ENCODE results near the gene USP30. TPM values are rescaled to one million over a fixed set of nuclear protein-coding genes. Genes with fewer than 3 reads are reported as not detected.

USP30 gene
- total RNA-seq, 1 experiment from 2014 or later = 4.0 TPM

DNA sequence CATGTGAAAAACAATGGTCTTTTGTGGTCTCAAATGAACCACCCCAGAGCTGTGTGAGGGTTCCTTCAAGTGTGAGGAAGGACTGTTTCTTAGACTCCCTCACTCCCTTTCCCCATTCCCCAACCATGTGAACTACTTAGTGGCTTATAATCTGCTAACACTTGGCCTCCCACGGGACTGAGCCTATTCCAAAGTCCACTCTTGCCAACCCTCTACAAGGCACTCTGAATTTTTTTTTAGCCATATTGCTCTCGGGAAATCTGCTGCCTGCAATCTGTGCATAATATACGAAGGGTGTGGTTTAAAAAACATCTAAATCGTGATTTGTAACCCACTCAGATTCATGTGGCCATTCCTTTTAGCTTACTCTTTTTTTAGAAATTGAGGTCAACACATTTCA is 34.1 kb upstream of the USP30 start:
- peaks cover 26% of the 10 kb centered on the region for H3K27me3 Mint-ChIP-seq (ENCODE audit: insufficient read depth, unreplicated experiment)
- TF ChIP-seq CTCF (IDR thresholded peaks at IDR 0.05; ENCODE audit: unreplicated experiment) = no peak
- CTCF ChIA-PET = interaction anchor here (0.6 kb wide), 1 partner anchor 11 kb away, joined by 3 read pairs; no protein-coding TSS in a partner anchor
- H3K4me3 Mint-ChIP-seq (ENCODE audit: unreplicated experiment) = no peak overlapping the region
- no peak for DNase-seq (ENCODE audit: unreplicated experiment)
- no peaks in the 10 kb centered on the region for H3K36me3 Mint-ChIP-seq (ENCODE audit: insufficient read depth, unreplicated experiment)
- no peak overlapping the region for H3K27ac Mint-ChIP-seq (ENCODE audit: low read depth, unreplicated experiment)
- no peaks in the 10 kb centered on the region for H3K9me3 Mint-ChIP-seq (ENCODE audit: unreplicated experiment)
- intact Hi-C loops (cut with micrococcal nuclease) = no loop called here
- BruUV-seq (replicated peaks) = no TSS peak
- POLR2A ChIA-PET = no interaction called here
- no peaks in the 10 kb centered on the region for H3K4me1 Mint-ChIP-seq (ENCODE audit: insufficient read depth, unreplicated experiment)

DNA sequence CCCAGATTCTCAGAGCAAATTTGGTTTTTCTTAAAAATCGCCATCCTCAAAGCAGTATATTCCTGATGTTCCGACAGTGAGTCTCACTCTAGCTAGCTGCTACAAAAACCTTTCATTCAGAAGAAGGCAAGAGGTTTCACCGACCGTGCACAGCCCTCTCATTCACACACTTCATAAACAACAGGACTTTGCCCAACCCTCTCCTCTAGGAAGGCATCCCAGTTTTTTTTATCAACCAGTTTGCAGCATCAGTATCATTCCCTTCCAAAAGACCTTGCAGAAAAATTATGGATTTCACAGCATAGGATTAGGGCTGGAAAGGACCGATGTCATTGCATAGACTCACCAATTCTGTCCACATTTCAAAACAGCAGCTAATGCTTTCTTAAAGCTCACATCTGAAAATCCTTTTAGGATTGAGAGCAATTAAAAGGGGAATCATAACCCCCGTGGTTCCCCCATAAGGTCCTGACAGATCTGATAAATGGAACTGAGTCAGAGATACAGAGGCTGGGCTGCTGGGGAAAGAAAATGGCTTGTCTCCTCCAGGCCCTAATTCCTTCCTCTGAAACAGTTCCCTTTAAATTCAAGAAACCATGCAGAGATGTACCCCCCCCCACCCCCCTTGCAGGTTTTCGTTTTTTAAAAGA is 32.1 kb upstream of the USP30 start:
- Mint-ChIP-seq H3K27me3 (ENCODE audit: insufficient read depth, unreplicated experiment) (peaks cover 6% of the 10 kb centered on the region), H3K36me3 (ENCODE audit: insufficient read depth, unreplicated experiment) (no peaks in the 10 kb centered on the region), H3K27ac (ENCODE audit: low read depth, unreplicated experiment) (no peak overlapping the region), H3K4me3 (ENCODE audit: unreplicated experiment) (no peak overlapping the region), H3K9me3 (ENCODE audit: unreplicated experiment) (no peaks in the 10 kb centered on the region), H3K4me1 (ENCODE audit: insufficient read depth, unreplicated experiment) (no peaks in the 10 kb centered on the region)
- no TSS peak for BruUV-seq (replicated peaks)
- ChIA-PET POLR2A (no interaction called here), CTCF (interaction anchor here (0.6 kb wide), 1 partner anchor 414 kb away, joined by 3 read pairs; no protein-coding TSS in a partner anchor)
- no peak for TF ChIP-seq CTCF (IDR thresholded peaks at IDR 0.05; ENCODE audit: unreplicated experiment)
- DNase-seq (ENCODE audit: unreplicated experiment) = no peak
- intact Hi-C loops (cut with micrococcal nuclease) = no loop called here

GRCh38 chr12:109020796-109021380 is 31.5 kb upstream of the USP30 start, which contains the start of gene SVOP:
TSS of gene SVOP (minus strand) at chr12:109021068. CDS start at chr12:109020868, 200 bp downstream.
- no peak within 1 kb of the TSS for H3K4me3 Mint-ChIP-seq (ENCODE audit: unreplicated experiment)
- H3K9me3 Mint-ChIP-seq (ENCODE audit: unreplicated experiment) = no peaks in the 10 kb centered on the region
- no TSS peak for BruUV-seq (replicated peaks)

More at GRCh38 chr12:109020796-109021380, 31.5 kb upstream of the USP30 start, which contains the start of gene SVOP:
- POLR2A ChIA-PET = no interaction called here
- H3K36me3 Mint-ChIP-seq (ENCODE audit: insufficient read depth, unreplicated experiment) = no peaks in the 10 kb centered on the region
- DNase-seq (ENCODE audit: unreplicated experiment) = peak; percentile 70
- intact Hi-C loops (cut with micrococcal nuclease) = no loop called here
- no peak for TF ChIP-seq CTCF (IDR thresholded peaks at IDR 0.05; ENCODE audit: unreplicated experiment)
- H3K27ac Mint-ChIP-seq (ENCODE audit: low read depth, unreplicated experiment) = no peak within 1 kb of the TSS
- peaks cover under 1% of the 10 kb centered on the region for H3K27me3 Mint-ChIP-seq (ENCODE audit: insufficient read depth, unreplicated experiment)
- CTCF ChIA-PET = interaction anchor here (0.7 kb wide), 1 partner anchor 30 kb away, joined by 3 read pairs; no protein-coding TSS in a partner anchor
- no peaks in the 10 kb centered on the region for H3K4me1 Mint-ChIP-seq (ENCODE audit: insufficient read depth, unreplicated experiment)
